HEK293T (cell line): ENCODE results near the gene IL1R2.

Experiments
- BHLHE40 ChIP-seq: fragments of 450-650 bp; IDR thresholded peaks from 2 replicates; pipeline ENCODE4 v1.6.1; 2016; ENCODE audit warnings: mild to moderate bottlenecking, moderate library complexity, borderline replicate concordance
- ELF4 ChIP-seq: fragments of 450-650 bp; IDR thresholded peaks from 2 replicates; pipeline ENCODE4 v1.6.1; 2017; ENCODE audit warnings: antibody characterized with exemption
- FOXA1 ChIP-seq: fragments of 450-650 bp; IDR thresholded peaks from 2 replicates; pipeline ENCODE4 v1.6.1; 2016; ENCODE audit warnings: mild to moderate bottlenecking
- FOXK2 ChIP-seq: fragments of 450-650 bp; IDR thresholded peaks from 2 replicates; pipeline ENCODE4 v1.6.1; 2016; ENCODE audit warnings: mild to moderate bottlenecking
- FOXM1 ChIP-seq: fragments of 450-650 bp; IDR thresholded peaks from 2 replicates; pipeline ENCODE4 v1.6.1; 2017; ENCODE audit warnings: mild to moderate bottlenecking, borderline replicate concordance
- HDGF ChIP-seq: fragments of 450-650 bp; IDR thresholded peaks from 2 replicates; pipeline ENCODE4 v1.6.1; 2017; ENCODE audit warnings: antibody characterized with exemption, borderline replicate concordance
- LEF1 ChIP-seq: fragments of 450-650 bp; IDR thresholded peaks from 2 replicates; pipeline ENCODE4 v1.6.1; 2017; ENCODE audit warnings: mild to moderate bottlenecking, borderline replicate concordance
- PKNOX1 ChIP-seq: fragments of 450-650 bp; IDR thresholded peaks from 2 replicates; pipeline ENCODE4 v1.6.1; 2016
- SP1 ChIP-seq: fragments of 450-650 bp; IDR thresholded peaks from 2 replicates; pipeline ENCODE4 v1.6.1; 2017
- SUZ12 ChIP-seq: fragments of 450-650 bp; IDR thresholded peaks from 2 replicates; pipeline ENCODE4 v1.6.1; 2016; ENCODE audit warnings: mild to moderate bottlenecking

- TF ChIP-seq ELF4 (no peak), FOXM1 (no peak), FOXK2 (no peak), LEF1 (no peak), FOXA1 (no peak), HDGF (no peak), PKNOX1 (no peak), SUZ12 (no peak), BHLHE40 (no peak), SP1 (no peak)
These were observed 30.2 kb upstream of the IL1R2 start for GRCh38 chr2:101961338-101962191.
